Left ventricle myocardium superior (tissue), 1 donor: ENCODE data around the gene C1QTNF4. TPM values are rescaled to one million over a fixed set of nuclear protein-coding genes. Genes with fewer than 3 reads are reported as not detected.
A peak's percentile ranks its signal among the peaks of the same experiment; 100 is the strongest.

Experiments used
- ATAC-seq: fragments of 200-7000 bp; cut with Tn5 transposase; one replicate; pipeline ENCODE4 v1.9.1; 2020; ENCODE audit warnings: mild to moderate bottlenecking, moderate library complexity
- DNase-seq: peaks from one replicate; pipeline ENCODE4 v3.0.0-alpha.2; 2020
- intact Hi-C: fragments of 100-400 bp; cut with micrococcal nuclease; formaldehyde crosslinking; loops from one replicate; pipeline ENCODE4 v1.11.0; 2022
- total RNA-seq: library from RNA; stranded (reverse); fragmentation: NEBNext Ultra II Directional; extraction: Animal tissue kit (Norgen Biotek cat#: 25700); gene quantifications from one replicate; pipeline ENCODE4 v1.2.1, GENCODE V29; 2021
- donor health status: DM: no; HTN: yes; CAD: no; lungs with severe emphysema.

C1QTNF4 gene
- total RNA-seq, 1 donor from 2014 or later, result not detected

DNA sequence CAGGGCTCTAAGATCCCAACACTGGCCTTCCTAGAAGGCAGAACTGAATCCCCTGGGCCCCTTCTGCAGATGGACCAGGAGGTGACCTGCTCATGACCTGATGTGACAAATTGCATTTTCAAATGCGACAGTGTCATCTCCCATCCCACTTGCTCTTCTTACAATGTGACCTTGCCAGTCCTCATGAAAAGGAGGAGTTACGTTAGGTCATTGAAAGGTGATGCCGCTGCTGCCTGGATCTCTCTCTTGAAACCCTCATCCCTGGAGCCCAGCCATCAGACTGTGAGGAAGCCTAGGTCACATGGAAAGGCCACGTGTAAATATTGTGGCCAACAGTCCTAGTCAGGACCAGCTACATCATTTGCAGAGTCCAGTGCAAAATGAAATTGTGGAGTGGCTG is 5.7 kb upstream of the C1QTNF4 start:
- intact Hi-C loops, result no loop called here
- DNase-seq (no peak), ATAC-seq (no peak)

DNA sequence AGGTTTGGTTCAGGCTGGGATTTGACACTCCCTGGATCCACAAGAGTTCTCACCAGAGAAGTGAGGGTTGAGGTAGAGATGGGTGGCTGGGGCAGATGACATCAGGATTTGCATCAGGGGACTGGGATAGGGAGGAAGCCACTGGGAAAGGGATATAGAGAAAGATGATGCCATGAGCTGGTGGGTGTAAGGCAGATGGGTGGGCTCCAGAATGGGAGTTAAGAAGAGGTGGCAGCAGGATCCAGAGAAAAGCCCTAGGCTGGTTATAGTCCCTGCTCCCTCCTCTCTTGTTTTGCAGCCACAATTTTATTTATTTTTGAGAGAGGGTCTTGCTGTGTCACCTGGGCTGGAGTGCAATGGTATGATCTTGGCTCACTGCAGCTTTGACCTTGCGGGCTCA is 1.8 kb upstream of the C1QTNF4 start:
- ATAC-seq, result no peak
- intact Hi-C loops, result no loop called here

DNA sequence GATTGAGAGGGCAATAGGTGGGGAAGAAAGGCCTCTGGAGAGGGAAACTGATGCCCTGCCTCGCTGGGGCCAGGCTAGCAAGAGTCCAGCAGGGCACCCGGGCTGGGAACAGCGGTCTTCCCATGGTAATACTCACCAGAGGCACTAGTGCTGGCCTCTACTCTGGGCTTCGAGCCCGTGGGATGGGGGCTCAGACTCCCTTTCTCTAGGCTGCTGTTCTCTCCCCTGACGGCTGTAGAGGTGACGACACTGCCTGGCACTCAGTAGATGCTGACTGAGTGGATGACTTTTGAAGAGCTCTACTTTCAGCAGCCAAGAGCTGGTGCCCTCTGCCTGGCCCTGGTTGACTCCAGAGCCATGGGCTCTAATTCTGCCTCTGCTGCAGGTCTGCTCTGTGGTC is 818 bp upstream of the C1QTNF4 start:
- DNase-seq, result peak; percentile 66
- ATAC-seq, result peak; percentile 94
- intact Hi-C loops, result no loop called here

More for the DNA sequence above, 1.8 kb upstream of the C1QTNF4 start:
- no peak for DNase-seq

DNA sequence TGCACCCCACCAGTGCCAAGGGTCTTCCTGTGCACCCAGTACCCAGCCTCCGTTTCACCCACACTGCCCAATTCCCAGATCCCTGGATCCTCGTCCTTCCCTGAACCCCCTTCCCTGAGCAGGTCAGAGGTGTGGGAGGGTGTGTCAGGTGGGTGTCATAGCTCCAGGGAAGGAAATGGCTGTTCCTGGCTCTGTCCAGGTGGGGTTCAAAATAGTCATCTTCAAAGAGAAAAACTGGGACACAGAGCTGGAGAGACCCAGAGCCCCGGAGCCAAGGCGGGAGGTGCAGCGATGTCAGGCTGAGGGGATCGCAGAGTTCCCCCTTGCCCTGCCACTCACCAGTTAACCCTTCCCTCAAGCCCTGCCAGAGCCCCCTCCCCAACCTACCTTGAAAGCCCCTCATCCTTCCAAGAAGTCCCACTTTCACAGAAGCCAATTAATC is 698 bp downstream of the C1QTNF4 start:
- intact Hi-C loops, result no loop called here
- DNase-seq, result no peak
- ATAC-seq, result no peak

DNA sequence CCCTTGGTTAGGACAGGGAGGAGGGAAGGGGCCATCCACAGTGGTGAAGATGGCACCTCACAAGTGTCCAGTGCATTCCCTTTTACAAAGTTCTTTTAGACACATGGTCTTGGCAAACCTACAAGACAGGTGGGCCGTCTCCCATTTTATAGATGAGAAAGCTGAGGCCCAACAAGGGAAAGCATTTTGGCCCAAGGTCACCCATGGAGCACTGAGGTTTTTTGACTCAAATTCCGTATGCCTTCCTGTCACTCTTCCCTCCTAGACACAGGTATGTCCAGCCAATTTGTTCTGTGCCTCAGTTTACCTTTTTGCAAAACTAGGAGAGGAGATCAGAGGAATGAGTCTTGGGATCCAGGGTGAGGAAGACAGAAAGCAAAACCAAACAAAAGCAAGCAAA is 1.2 kb downstream of the C1QTNF4 start:
- ATAC-seq, result no peak
- intact Hi-C loops, result no loop called here

DNA sequence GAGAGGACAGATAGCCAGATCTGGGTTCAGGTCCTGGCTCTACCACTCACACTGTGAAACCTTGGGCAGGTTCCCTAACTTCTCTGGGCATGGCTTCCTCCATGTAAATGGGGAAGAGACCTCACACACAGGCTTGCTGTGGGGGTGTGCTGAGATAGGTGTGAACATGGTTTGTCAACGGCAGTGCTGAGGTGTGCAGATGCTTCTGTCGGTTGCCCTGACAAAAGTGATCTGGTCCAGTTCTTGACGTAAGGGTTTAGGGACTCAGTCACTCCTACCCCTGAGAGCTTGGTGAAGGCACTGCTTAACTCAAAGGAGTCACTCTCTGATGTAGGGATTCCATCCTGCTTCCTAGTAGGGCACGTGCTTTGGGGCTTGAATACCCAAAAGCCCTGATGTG is 2.0 kb downstream of the C1QTNF4 start:
- no peak for ATAC-seq
- intact Hi-C loops, result no loop called here

More for the DNA sequence above, 1.2 kb downstream of the C1QTNF4 start:
- DNase-seq, result no peak

DNA sequence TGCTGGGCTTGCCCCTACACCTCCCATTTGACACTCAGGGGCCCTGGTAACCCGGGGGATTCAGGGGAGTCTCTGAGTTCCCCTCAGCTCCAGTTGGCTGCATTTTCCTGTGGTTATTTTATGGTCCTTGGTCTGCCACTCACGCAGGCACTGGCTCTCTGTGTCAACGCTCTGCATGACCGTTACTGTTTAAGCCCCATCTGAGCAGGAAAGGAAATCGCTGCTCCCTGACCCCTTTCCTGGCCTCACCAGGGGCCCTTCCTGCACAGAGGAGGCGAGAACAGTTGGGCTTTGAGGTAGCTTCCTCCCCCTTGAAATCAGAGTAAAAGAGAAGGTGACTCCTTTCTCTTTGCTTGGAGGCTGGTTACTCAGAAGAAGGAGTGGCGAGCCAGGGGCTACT is 2.4 kb downstream of the C1QTNF4 start:
- ATAC-seq (no peak), DNase-seq (no peak)
- intact Hi-C loops, result no loop called here

More for the DNA sequence above, 2.0 kb downstream of the C1QTNF4 start:
- no peak for DNase-seq

DNA sequence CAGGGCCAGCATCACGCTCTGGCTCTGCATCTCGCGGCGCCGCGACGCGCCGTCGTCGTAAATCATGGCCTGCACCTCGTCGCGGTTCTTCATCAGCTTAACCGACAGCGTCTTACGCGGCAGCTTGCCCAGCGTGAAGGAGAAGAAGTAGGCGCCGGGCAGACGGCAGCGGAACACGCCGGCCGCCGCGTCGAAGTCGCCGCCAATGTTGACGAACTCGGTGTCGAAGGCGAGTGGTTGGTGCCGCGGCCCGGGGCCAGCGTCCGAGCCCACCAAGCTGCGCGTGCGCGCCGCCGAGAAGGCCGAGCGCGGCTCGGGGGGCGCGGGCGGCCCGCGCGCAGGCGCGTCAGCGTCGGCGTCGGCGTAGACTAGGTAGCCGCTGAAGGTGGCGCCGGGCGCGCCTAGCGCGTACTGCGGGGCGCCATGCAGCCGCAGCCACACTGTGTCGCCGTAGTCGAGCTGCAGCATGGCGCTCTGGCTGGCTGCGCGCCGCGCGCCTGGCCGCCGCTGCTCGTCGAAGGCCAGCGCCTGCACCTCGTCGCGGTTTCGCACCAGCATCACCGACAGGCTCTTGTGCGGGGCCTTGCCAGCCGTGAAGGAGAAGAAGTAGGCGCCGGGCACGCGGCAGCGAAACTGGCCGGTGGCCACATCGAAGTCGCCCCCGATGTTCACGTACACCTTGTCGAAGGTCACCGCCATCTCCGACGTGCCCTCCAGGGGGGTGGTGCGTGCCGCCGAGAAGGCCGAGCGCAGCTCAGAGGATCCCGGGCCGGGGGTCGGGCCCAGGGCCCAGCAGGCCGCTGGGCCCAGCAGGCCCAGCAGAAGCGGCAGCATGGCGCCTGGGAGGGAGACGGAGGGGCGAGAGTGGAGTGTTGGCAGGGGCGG is 4.0 kb downstream of the C1QTNF4 start:
- ATAC-seq (peak; percentile 16), DNase-seq (peak; percentile 54)
- intact Hi-C loops, result no loop called here

DNA sequence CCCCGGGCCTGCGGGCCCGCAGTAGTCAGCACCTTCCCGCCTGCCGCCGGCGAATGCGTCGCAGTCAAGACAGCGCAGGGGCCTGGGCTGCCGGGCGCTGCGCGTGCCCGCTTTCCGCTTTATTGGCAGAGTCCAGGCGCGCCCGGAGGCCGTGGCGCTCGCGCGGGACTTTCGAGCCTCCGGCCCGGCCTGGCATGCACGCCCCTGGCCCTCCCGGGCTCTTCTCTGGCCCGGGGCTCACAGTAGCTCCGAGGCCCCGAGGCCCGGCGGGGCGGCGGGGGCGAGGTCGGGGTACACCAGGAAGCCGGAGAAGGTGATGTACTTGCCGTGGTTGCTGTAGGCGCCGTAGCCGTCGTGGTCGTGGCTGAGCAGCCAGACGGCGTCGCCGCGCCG is 4.6 kb downstream of the C1QTNF4 start:
- intact Hi-C loops, result no loop called here
- peak; percentile 19 for ATAC-seq
- DNase-seq, result peak; percentile 49

DNA sequence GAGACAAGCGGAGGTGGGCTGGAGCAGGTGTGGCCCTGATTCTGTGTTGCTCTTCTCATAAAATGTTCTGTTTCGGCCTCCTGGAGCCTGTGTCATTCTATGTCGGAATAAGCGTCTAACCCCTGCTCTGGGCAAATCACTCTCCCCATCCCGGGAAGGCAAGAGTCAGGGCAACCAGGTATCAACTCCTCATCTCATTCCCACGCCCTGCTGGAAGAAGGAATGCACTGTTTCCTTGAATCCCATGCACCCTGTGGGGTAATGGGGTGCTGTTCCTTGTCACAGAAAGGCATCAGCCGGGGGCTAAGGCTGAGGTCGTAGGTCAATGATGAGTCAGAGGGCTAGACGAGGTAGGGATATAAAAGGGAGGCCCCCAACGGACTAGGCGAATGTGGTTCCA is 5.1 kb downstream of the C1QTNF4 start:
- ATAC-seq (no peak), DNase-seq (no peak)
- intact Hi-C loops, result no loop called here

DNA sequence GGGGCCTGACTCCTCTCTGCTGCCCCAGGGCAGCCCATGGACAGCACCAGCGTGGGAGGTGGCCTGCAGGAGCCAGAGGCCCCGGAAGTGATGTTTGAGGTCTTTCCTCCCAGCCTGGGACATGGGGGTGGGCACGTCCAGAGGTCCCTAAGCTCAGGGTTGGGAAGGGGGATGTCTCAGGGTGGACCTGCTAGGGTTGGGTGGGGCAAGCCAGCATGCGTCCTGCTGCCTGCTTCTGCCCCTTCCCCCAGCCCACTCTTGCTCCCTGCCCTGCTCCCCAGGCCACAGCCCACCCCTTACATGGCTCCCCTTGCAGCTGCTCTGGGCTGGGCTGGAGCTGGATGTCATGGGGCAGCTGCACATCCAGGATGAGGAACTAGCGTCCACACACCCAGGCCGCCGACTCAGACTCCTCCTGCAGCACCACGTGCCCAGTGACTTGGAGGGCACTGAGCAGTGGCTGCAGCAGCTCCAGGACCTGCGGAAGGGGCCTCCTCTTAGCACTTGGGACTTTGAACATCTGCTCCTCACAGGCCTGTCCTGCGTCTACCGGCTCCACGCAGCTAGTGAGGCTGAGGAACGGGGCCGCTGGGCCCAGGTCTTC is 6.4 kb downstream of the C1QTNF4 start:
- ATAC-seq (peak; percentile 46), DNase-seq (peak; percentile 71)
- intact Hi-C loops, result no loop called here

DNA sequence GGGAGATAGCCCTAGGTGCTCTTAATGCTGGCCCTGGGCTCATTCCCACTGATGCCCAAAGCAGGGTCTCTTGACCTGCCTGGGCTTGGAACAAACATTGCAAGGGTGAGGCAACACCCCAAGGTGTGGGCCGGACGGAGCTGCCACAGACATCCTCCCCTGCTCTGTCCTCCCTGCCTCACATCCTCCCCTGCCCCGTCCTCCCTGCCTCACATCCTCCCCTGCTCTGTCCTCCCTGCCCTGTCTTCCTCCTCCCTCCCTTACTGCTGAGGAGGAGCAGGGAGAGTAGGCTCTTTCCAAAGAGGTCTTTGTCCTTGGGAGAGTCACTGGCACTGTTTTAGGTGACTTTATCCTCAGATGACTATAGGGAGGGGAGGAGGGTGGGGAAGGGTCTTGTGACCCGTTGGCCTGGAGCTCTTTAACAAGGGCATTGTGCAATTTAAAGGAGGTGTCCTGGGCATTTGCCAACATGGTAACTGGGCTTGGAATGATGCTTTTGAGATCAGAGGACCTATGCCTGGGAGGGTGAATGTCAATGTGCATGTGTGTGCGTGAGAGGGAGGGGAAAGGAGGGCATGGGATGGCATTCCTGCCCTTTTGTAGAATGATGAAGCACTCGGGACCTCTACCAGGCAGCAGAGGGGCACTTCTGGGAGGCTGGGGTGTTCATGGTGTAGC is 7.0 kb downstream of the C1QTNF4 start:
- no peak for DNase-seq
- peak; percentile 5 for ATAC-seq
- intact Hi-C loops, result no loop called here

DNA sequence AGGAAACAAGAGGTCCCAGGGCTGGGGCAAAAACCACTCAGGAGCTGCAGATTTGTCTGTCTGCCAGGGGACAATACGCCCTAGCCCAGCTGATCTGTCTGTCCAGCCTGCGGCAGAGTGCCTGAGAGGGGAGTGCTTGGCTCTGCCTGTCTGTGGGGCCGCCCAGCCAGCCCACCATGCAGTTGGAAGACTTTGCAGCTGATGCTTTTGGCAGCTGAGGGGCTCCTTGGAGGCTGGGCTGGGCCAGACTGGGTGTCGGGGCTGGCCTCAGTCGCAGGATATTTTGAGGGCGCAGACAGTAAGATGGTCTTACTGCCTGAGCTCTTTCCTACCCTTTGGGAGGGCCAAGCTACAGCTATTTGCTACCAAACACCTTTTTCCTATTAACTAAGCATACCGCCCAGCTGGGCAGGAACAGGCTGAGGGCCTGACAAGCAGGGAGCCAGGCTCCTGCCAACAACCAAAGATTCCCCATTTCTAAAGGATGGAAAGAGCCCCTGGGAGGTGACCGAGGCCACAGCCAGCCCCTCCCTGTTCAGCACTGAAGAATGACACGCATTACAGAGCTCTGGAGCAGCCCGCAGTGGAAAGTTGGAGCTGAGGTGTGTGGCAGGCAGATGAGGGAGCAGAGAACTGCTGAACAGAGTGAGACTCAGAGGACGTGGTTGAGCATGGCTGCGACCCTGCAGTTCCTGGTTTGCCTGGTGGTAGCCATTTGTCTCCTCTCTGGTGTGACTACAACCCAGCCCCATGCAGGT is 7.9 kb downstream of the C1QTNF4 start, which contains the start of gene FAM180B:
FAM180B (plus strand) TSS at position 581 of the 758 bp plus-strand sequence; CDS start at position 672, 91 bp downstream.
- intact Hi-C loops, result no loop called here
- ATAC-seq (peak; percentile 51), DNase-seq (peak; percentile 40)

DNA sequence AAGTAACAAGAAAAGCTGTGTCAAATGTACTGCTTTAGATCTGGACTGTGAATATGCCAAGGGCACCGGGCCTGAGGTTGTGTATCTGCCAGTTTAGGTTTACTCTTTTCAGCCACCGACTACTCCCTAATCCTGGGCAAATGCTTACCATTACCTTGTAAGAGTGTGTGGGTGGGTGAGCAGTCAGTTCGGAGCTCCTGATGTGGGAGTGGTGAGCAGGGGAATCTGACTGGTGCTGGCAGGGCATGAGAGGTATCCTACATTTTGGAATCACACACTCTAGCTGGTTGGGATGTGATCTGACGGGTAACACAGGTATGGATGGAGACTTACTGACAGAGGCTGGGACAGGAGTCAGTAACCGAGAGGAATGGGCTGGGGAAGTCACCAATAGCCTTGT is 10.4 kb downstream of the C1QTNF4 start:
- DNase-seq, result no peak
- ATAC-seq, result no peak
- intact Hi-C loops, result no loop called here

DNA sequence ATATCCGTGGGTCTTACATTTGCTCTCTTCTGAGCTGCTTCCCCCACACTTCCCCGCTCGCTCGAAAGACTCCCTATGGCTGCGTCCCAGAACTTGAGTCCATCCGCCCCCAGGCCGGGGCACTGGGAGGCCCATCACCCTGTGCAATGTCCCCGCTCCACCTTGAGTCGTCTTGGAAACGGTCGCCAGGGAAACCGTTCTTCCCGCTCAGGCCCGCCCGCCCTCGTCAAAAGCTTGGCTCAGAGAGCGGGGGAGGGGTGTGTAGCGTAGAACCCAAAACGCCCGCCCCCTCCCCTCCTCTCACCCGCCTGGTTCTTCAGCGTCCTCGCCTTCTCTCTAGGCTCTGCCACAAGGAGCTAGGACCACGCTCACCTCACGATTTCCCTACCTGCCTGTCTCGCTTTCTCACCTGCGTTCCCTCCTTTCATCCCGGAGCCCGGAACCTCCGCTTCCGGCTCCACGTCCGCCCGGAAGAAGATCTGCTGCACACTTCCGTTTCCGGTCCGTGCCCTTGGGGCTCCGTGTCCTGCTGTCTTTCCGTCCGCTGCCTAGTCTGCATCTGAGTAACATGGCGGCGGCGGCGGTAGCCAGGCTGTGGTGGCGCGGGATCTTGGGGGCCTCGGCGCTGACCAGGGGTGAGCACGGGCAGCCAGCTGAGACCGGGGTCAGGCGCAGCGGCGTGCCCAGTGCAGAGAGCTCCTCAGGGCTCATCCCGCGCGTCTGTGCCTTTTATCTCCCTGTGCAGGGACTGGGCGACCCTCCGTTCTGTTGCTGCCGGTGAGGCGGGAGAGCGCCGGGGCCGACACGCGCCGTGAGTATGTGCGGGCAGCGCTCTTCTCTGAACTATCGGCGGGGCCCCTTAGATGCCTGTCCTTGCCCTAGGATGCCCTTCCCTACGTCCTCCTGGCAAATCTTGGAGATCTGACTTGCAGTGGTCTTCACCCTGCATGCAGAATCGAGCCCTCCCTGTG is 15.4 kb downstream of the C1QTNF4 start, which contains the start of the genes KBTBD4 and NDUFS3:
KBTBD4 (minus strand) TSS at position 447 of the 971 bp plus-strand sequence; CDS start at position 428, 19 bp downstream.
NDUFS3 (plus strand) TSS at position 551 of the 971 bp plus-strand sequence; CDS start at position 569, 18 bp downstream.
- ATAC-seq (peak; percentile 95), DNase-seq (peak; percentile 87)
- intact Hi-C loops, result no loop called here

DNA sequence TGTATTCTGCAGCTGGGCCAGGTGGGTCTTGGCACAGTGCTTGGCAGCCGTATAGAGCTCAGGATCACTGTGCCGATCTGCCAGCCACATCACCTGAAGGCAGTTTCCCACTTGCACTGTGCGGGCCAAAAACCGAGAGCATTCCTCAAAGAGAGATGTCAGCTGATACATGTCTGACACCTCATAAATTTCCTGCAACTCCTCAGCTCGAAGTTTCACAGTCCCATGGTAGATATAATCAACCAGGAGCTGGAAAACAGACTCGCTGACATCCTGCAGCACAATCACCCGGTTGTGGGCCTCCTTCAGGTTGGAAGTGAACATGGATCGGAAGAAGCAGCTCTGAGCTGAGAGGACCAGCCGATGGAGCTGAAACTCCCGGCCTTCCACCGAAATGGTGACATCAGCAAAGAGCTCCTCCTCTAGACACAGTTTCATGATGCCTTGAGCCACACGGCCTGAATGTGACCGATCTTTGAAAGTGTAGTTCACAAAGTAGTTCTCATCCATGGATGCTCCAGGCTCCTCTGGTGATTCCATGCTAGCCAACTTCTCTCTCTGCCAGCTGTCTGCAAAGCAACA is 16.7 kb downstream of the C1QTNF4 start:
- DNase-seq (no peak), ATAC-seq (no peak)
- intact Hi-C loops, result no loop called here

DNA sequence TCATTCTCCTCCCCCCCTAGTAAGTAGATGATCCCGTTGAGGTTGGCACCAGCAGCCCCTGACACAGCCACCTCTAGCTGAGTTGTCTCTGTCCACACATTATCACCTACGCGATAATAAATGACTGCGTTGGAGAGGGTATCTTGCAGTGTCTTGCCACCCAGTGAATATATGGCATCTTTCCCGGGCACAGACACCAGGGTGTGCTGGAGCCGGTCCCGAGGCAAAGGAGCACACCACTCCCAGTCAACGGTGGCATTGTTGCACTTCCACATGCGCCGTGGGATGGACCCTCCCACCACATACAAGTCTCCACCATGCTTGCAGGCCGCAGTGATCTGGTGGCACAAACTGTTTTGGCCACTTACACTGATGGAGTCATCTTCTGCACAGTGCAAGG is 20.9 kb downstream of the C1QTNF4 start:
- intact Hi-C loops, result no loop called here
- DNase-seq (peak; percentile 66), ATAC-seq (peak; percentile 92)
